T47D (cell line): ENCODE results near the gene KIF3B.
A peak's percentile ranks its signal among the peaks of the same experiment; 100 is the strongest.
"Not testable (repeated sequence)": the region's sequence is repeated elsewhere in the genome, so short reads cannot be mapped to it uniquely, and the experiment has no call there.

Source experiments
- DNase-seq, 2 experiments: peaks; one replicate each; pipeline versions ENCODE4 v3.0.0 to v3.0.0-alpha.2; 2011 to 2012; ENCODE audit warnings: low read depth in 1 of 2, low spot score in 1 of 2
- JUND ChIP-seq: IDR thresholded peaks from 2 replicates; pipeline ENCODE4 v1.6.1; 2012; ENCODE audit warnings: low read depth
- in situ Hi-C: cut with HindIII; loops from 2 replicates; pipeline ENCODE4 v1.10.0; 2016; ENCODE audit warnings: low sequenced_read_pairs, low pct_unique_long_range_greater_than_20kb

The KIF3B gene

GRCh38 chr20:32236819-32237218 lies 40.6 kb upstream of the KIF3B start:
- in situ Hi-C loops, result no loop called here
- DNase-seq, result no peak
- TF ChIP-seq JUND, result no peak

- in situ Hi-C loops, result no loop called here
- DNase-seq, result no peak
- TF ChIP-seq JUND, result no peak
These were observed 40.0 kb upstream of the KIF3B start for GRCh38 chr20:32237419-32237818.

GRCh38 chr20:32238483-32239425 lies 38.7 kb upstream of the KIF3B start:
- no peak for TF ChIP-seq JUND
- in situ Hi-C loops, result no loop called here
- no peak for DNase-seq

GRCh38 chr20:32240205-32240604 lies 37.2 kb upstream of the KIF3B start:
- no peak for TF ChIP-seq JUND
- peak in 1 of 2 experiments; percentile 25 for DNase-seq
- in situ Hi-C loops, result no loop called here

GRCh38 chr20:32241807-32242206 lies 35.6 kb upstream of the KIF3B start:
- in situ Hi-C loops, result no loop called here
- TF ChIP-seq JUND, result no peak

GRCh38 chr20:32244150-32244823 lies 33.2 kb upstream of the KIF3B start:
- no peak for TF ChIP-seq JUND
- in situ Hi-C loops, result no loop called here

More at GRCh38 chr20:32241807-32242206, 35.6 kb upstream of the KIF3B start:
- DNase-seq, result no peak

GRCh38 chr20:32244959-32245358 lies 32.5 kb upstream of the KIF3B start:
- in situ Hi-C loops, result no loop called here
- no peak for DNase-seq
- no peak for TF ChIP-seq JUND

More at GRCh38 chr20:32244150-32244823, 33.2 kb upstream of the KIF3B start:
- DNase-seq, result no peak

- in situ Hi-C loops, result not testable (repeated sequence)
These were observed 31.2 kb upstream of the KIF3B start for GRCh38 chr20:32246208-32246607.

GRCh38 chr20:32248043-32248442 lies 29.4 kb upstream of the KIF3B start:
- in situ Hi-C loops, result no loop called here
- DNase-seq, result no peak
- TF ChIP-seq JUND, result no peak

More at GRCh38 chr20:32246208-32246607, 31.2 kb upstream of the KIF3B start:
- not testable (repeated sequence) for DNase-seq

GRCh38 chr20:32249030-32249738 lies 28.3 kb upstream of the KIF3B start:
- no peak for DNase-seq
- TF ChIP-seq JUND, result no peak
- in situ Hi-C loops, result no loop called here

GRCh38 chr20:32251470-32251869 lies 26.0 kb upstream of the KIF3B start:
- in situ Hi-C loops, result no loop called here
- no peak for TF ChIP-seq JUND
- no peak for DNase-seq

- in situ Hi-C loops, result no loop called here
- no peak for TF ChIP-seq JUND
- no peak for DNase-seq
These were observed 25.3 kb upstream of the KIF3B start for GRCh38 chr20:32252189-32252588.

GRCh38 chr20:32260973-32261372 lies 16.5 kb upstream of the KIF3B start:
- in situ Hi-C loops, DNase-seq: not testable (repeated sequence)
